Body of pancreas (tissue), 4 donors: ENCODE data around the gene RETREG1.

Source experiments
- CTCF ChIP-seq, 7 experiments: fragments of 450-650 bp in 4 of 7; fragments of 200-600 bp in 3 of 7; sonication (generic) in 3 of 7; IDR thresholded peaks; one replicate each; pipeline ENCODE4 v1.5.1; 2016 to 2019; ENCODE audit warnings: antibody characterized with exemption in 7 of 7
- POLR2A ChIP-seq, 3 donors: fragments of 450-650 bp; IDR thresholded peaks; one replicate each; pipeline ENCODE4 v1.6.1; 2016; ENCODE audit warnings: antibody characterized with exemption in 3 of 3, mild to moderate bottlenecking in 2 of 3

- no peak for TF ChIP-seq CTCF (IDR thresholded peaks at IDR 0.05)
- TF ChIP-seq POLR2A (IDR thresholded peaks at IDR 0.05): no peak
Observed at GRCh38 chr5:16593628-16594027, 23.2 kb downstream of the RETREG1 start.
